D721Med (cell line): ENCODE measurements around the gene LEMD2.

Source experiments
- DNase-seq: peaks from one replicate; pipeline ENCODE4 v3.0.0; 2011; ENCODE audit warnings: low spot score; ENCODE audit not compliant: insufficient read length
- FAIRE-seq: peaks from 2 replicates; lab custom pipeline; 2011; peaks lifted over from hg19 to GRCh38; lab: Jason Lieb, UNC
- CTCF ChIP-seq: IDR thresholded peaks from 2 replicates; pipeline ENCODE4 v1.5.1; 2012; ENCODE audit warnings: mild to moderate bottlenecking, control low read depth; ENCODE audit not compliant: insufficient read depth; ENCODE audit errors: missing control alignments

The LEMD2 gene

DNA sequence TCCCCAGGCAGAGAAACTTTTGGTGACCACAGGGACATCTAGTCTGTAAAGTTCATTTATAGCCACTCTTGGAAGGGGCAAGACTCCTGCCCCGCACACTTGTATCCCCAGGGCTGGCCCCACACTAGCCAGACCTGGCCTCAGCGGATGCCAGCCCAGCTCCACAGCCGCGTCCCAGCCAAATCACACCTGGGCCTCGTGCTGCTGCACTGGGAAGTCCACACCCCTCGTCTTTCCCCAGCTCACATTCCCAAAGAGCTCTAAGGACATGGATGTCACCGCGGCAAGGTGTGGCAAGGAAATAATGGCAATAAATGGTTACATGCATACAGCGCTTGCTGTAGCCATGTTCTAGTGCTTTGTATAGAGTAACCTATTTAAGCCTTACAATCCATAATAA, 50.8 kb downstream of the LEMD2 start:
- no peak for TF ChIP-seq CTCF
- DNase-seq, result no peak
- no peak for FAIRE-seq

- no peak for FAIRE-seq
- TF ChIP-seq CTCF, result no peak
These were observed 51.5 kb downstream of the LEMD2 start for GRCh38 chr6:33737267-33738026.

GRCh38 chr6:33735216-33735615, 53.7 kb downstream of the LEMD2 start:
- no peak for FAIRE-seq
- TF ChIP-seq CTCF, result no peak
- no peak for DNase-seq

More at GRCh38 chr6:33737267-33738026, 51.5 kb downstream of the LEMD2 start:
- DNase-seq, result no peak

DNA sequence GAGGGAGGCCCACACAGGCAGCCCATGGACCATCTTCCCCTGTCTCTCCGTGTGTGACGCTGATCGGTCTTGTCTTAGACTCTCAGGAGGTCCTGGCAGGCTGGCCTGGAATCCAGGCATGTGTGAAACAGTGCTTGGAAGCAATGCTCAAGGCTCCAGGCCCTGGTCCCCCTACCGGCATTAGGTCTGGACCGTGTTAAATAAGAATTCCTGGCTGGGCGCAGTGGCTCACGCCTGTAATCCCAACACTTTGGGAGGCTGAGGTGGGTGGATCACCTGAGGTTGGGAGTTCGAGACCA, 55.3 kb downstream of the LEMD2 start:
- DNase-seq, result no peak
- TF ChIP-seq CTCF, result no peak
- no peak for FAIRE-seq

GRCh38 chr6:33732817-33733708, 55.9 kb downstream of the LEMD2 start:
- FAIRE-seq, result no peak
- no peak for DNase-seq
- no peak for TF ChIP-seq CTCF

- FAIRE-seq (no peak), DNase-seq (no peak)
- no peak for TF ChIP-seq CTCF
These were observed 56.5 kb downstream of the LEMD2 start for GRCh38 chr6:33732385-33732784.
